ENCODE data around the gene HLCS. TPM values are rescaled to one million over a fixed set of nuclear protein-coding genes. Genes with fewer than 3 reads are reported as not detected.
A peak's percentile ranks its signal among the peaks of the same experiment; 100 is the strongest.

HLCS gene
- total RNA-seq, 1 donor from 2014 or later, result 10.3 TPM

DNA sequence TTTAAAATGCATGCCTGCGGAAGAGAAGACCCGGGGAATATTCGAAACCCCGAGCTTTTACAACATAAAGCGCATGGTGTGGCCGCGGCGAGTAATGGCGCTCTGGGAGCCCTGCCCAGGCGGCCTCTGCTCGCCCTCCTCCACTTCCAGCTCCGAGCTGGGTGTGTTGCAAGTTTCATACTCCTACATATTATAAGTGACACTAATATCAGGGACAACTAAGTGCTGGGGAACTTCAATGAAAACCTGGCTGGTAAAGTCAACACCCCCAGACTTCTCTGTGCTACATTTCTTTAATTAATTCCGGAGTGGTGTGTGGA, 255.8 kb downstream of the HLCS start:
- intact Hi-C loops (cut with DNase I), result no loop called here
- H3K4me1 ChIP-seq, result peaks cover 20% of the 10 kb centered on the region

DNA sequence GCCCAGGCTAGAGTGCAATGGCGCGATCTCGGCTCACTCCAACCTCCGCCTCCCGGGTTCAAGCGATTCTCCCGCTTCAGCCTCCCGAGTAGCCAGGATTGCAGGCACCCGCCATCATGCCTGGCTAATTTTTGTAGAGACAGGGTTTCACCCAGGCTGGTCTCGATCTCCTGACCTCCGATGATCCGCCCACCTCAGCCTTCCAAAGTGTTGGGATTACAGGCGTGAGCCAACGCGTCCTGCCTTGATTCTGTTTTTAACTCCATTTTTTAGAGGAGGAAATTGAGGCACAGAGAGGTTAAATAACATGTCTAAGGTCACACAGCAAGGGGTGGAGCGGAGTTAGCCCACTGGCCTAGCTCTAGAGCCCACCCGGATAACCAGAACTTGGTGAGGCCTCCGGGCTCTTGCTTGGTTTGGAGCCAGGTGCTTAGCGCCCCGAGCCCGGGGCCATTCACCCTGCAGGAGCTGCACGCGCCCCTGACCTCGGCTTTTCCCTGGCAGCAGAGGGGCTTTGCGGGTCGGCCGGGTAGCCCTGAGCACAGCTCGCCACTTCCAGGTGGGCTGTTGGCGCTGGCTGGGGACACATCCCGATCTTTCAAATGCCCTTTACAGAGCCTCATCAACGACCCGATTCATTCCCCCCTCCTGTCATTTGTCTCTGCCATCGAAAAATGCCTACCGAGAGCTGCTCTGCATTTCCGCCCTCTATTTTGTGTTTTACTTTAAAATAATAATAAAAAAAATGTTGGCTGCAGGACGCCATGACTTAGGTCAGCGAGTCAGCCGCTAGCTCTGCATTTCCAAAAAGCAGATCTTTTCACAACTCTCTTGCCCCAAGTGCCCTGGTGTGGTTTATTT, 256.4 kb downstream of the HLCS start:
- no peak for TF ChIP-seq POLR2A (IDR thresholded peaks at IDR 0.05)
- TF ChIP-seq, protein P1, sequence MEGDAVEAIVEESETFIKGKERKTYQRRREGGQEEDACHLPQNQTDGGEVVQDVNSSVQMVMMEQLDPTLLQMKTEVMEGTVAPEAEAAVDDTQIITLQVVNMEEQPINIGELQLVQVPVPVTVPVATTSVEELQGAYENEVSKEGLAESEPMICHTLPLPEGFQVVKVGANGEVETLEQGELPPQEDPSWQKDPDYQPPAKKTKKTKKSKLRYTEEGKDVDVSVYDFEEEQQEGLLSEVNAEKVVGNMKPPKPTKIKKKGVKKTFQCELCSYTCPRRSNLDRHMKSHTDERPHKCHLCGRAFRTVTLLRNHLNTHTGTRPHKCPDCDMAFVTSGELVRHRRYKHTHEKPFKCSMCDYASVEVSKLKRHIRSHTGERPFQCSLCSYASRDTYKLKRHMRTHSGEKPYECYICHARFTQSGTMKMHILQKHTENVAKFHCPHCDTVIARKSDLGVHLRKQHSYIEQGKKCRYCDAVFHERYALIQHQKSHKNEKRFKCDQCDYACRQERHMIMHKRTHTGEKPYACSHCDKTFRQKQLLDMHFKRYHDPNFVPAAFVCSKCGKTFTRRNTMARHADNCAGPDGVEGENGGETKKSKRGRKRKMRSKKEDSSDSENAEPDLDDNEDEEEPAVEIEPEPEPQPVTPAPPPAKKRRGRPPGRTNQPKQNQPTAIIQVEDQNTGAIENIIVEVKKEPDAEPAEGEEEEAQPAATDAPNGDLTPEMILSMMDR (IDR thresholded peaks at IDR 0.05), result no peak
- no peak for TF ChIP-seq POLR2AphosphoS5 (IDR thresholded peaks at IDR 0.05; ENCODE audit: insufficient read depth in 1 of 2, low read depth in 1 of 2)
- intact Hi-C loops (cut with DNase I), result no loop called here
- Histone ChIP-seq H3K4me1 (peaks cover 25% of the 10 kb centered on the region), H3K27me3 (peaks cover 22% of the 10 kb centered on the region), H3K27ac (no peak overlapping the region), H3K9me3 (no peaks in the 10 kb centered on the region), H3K4me3 (no peak overlapping the region), H3K36me3 (no peaks in the 10 kb centered on the region)
- DNase-seq (ENCODE audit: extremely low spot score in 2 of 2), result no peak

More for the DNA sequence above, 255.8 kb downstream of the HLCS start:
- TF ChIP-seq, protein P1 (IDR thresholded peaks at IDR 0.05), result no peak
- TF ChIP-seq POLR2A (IDR thresholded peaks at IDR 0.05) (no peak), POLR2AphosphoS5 (IDR thresholded peaks at IDR 0.05; ENCODE audit: insufficient read depth in 1 of 2, low read depth in 1 of 2) (no peak)
- H3K4me3 ChIP-seq, result no peak overlapping the region
- H3K36me3 ChIP-seq, result no peaks in the 10 kb centered on the region
- H3K27ac ChIP-seq, result no peak overlapping the region
- no peak for DNase-seq (ENCODE audit: extremely low spot score in 2 of 2)
- H3K9me3 ChIP-seq, result no peaks in the 10 kb centered on the region
- H3K27me3 ChIP-seq, result peaks cover 22% of the 10 kb centered on the region

DNA sequence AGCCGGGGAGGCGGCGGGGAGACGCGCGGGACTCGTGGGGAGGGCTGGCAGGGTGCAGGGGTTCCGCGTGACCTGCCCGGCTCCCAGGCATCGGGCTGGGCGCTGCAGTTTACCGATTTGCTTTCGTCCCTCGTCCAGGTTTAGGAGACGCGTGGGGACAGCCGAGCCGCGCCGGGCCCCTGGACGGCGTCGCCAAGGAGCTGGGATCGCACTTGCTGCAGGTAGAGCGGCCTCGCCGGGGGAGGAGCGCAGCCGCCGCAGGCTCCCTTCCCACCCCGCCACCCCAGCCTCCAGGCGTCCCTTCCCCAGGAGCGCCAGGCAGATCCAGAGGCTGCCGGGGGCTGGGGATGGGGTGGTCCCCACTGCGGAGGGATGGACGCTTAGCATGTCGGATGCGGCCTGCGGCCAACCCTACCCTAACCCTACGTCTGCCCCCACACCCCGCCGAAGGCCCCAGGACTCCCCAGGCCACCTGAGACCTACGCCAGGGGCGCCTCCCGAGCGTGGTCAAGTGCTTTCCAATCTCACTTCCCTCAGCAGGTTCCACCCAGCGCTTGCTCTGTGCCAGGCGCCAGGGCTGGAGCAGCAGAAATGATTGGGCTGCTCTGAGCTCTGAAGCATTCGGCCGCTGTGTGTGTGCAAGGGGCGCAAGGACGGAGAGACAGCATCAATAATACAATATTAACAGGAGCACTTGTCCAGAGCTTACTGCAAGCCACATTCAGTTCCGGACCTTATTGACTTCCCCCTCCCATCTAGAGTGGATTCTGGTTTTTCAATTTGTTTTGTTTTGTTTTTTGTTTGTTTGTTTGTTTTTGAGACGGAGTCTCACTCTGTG, 257.2 kb downstream of the HLCS start:
- TF ChIP-seq POLR2AphosphoS5 (IDR thresholded peaks at IDR 0.05; ENCODE audit: insufficient read depth in 1 of 2, low read depth in 1 of 2) (no peak), POLR2A (IDR thresholded peaks at IDR 0.05) (no peak)
- TF ChIP-seq, protein P1 (IDR thresholded peaks at IDR 0.05), result no peak
- no peak overlapping the region for H3K4me3 ChIP-seq
- intact Hi-C loops (cut with DNase I), result no loop called here
- no peak overlapping the region for H3K27ac ChIP-seq
- no peaks in the 10 kb centered on the region for H3K36me3 ChIP-seq
- H3K4me1 ChIP-seq, result peaks cover 33% of the 10 kb centered on the region
- no peak for DNase-seq (ENCODE audit: extremely low spot score in 2 of 2)
- no peaks in the 10 kb centered on the region for H3K9me3 ChIP-seq
- peaks cover 22% of the 10 kb centered on the region for H3K27me3 ChIP-seq

DNA sequence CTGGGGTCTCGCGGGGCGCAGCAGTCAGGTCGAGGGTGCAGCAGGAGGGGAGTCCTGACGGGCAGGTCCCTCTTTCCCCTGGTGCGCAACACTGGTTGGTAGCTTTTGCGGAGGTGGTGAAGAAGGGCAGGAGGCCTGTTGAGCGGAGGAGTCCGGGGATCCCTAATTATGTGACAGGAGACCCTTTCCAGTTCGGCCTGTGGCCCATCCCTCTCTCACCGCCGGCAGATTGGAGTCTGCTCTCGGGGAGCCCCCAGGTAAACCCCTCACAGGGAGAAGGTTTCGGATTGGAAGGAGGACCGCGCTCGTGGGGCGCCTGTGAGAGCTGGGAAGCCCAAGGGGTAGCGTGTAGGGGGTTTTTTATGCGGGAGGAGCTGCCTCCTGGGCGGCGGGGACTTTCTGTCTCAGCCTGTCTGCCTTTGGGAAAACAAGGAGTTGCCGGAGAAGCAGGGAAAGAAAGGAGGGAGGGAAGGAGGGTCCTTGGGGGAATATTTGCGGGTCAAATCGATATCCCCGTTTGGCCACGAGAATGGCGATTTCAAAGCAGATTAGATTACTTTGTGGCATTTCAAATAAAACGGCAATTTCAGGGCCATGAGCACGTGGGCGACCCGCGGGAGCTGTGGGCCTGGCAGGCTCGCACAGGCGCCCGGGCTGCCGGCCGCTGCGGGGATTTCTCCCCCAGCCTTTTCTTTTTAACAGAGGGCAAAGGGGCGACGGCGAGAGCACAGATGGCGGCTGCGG, 258.0 kb downstream of the HLCS start:
- H3K36me3 ChIP-seq, result no peaks in the 10 kb centered on the region
- H3K27ac ChIP-seq, result no peak overlapping the region
- intact Hi-C loops (cut with DNase I), result no loop called here
- DNase-seq (ENCODE audit: extremely low spot score in 2 of 2), result no peak
- no peaks in the 10 kb centered on the region for H3K9me3 ChIP-seq
- peaks cover 33% of the 10 kb centered on the region for H3K4me1 ChIP-seq
- H3K4me3 ChIP-seq, result peak overlapping the region in 1 of 2 donors; percentile 15
- peaks cover 22% of the 10 kb centered on the region for H3K27me3 ChIP-seq
- TF ChIP-seq, protein P1 (IDR thresholded peaks at IDR 0.05), result no peak
- no peak for TF ChIP-seq POLR2AphosphoS5 (IDR thresholded peaks at IDR 0.05; ENCODE audit: insufficient read depth in 1 of 2, low read depth in 1 of 2)
- no peak for TF ChIP-seq POLR2A (IDR thresholded peaks at IDR 0.05)
